Skeletal muscle tissue (tissue), 4 donors: ENCODE data around the gene CDK4. TPM values are rescaled to one million over a fixed set of nuclear protein-coding genes. Genes with fewer than 3 reads are reported as not detected.
"Not testable (repeated sequence)": the region's sequence is repeated elsewhere in the genome, so short reads cannot be mapped to it uniquely, and the experiment has no call there.

Experiments used
- H3K27ac ChIP-seq: one replicate; pipeline ENCODE4 v1.7.0; 2013; ENCODE audit warnings: mild to moderate bottlenecking, low read depth, low read length, inconsistent platforms
- H3K27me3 ChIP-seq, 3 donors: one replicate each; pipeline ENCODE4 v1.7.0; 2013; ENCODE audit warnings: low read length in 3 of 3; ENCODE audit not compliant: control insufficient read depth in 3 of 3, insufficient read depth in 3 of 3
- H3K36me3 ChIP-seq, 3 donors: one replicate each; pipeline ENCODE4 v1.7.0; 2013; ENCODE audit warnings: low read length in 3 of 3; ENCODE audit not compliant: control insufficient read depth in 3 of 3, insufficient read depth in 3 of 3
- H3K4me1 ChIP-seq, 3 donors: one replicate each; pipeline ENCODE4 v1.7.0; 2013; ENCODE audit warnings: low read length in 3 of 3, mild to moderate bottlenecking in 3 of 3; ENCODE audit not compliant: control insufficient read depth in 3 of 3, insufficient read depth in 3 of 3
- H3K4me3 ChIP-seq, 3 donors: one replicate each; pipeline ENCODE4 v1.7.0; 2013; ENCODE audit warnings: low read length in 3 of 3
- H3K9ac ChIP-seq, 3 donors: one replicate each; pipeline ENCODE4 v1.7.0; 2013; ENCODE audit warnings: low read length in 3 of 3, mild to moderate bottlenecking in 3 of 3, moderate library complexity in 2 of 3, low read depth in 1 of 3
- H3K9me3 ChIP-seq, 3 donors: one replicate each; pipeline ENCODE4 v1.7.0; 2013; ENCODE audit warnings: low read length in 3 of 3; ENCODE audit not compliant: control insufficient read depth in 3 of 3
- total RNA-seq: library from RNA; depleted of rRNA; stranded (reverse); fragments of >200 nt; gene quantifications from one replicate; pipeline ENCODE4 v1.2.3, GENCODE V29; 2014
- donor health status: Osteomylitis.

The CDK4 gene
- total RNA-seq, 1 donor from 2014 or later, result 78.8 TPM

- not testable (repeated sequence) for H3K27ac ChIP-seq, H3K4me3 ChIP-seq, H3K9me3 ChIP-seq, H3K9ac ChIP-seq, H3K27me3 ChIP-seq
- H3K36me3 ChIP-seq, result peaks cover 13 to 23% (median 15%) of the 10 kb centered on the region in 3 donors
- H3K4me1 ChIP-seq, result peaks cover 20 to 26% (median 22%) of the 10 kb centered on the region in 3 donors
These were observed 22.5 kb upstream of the CDK4 start for GRCh38 chr12:57774634-57775033.

DNA sequence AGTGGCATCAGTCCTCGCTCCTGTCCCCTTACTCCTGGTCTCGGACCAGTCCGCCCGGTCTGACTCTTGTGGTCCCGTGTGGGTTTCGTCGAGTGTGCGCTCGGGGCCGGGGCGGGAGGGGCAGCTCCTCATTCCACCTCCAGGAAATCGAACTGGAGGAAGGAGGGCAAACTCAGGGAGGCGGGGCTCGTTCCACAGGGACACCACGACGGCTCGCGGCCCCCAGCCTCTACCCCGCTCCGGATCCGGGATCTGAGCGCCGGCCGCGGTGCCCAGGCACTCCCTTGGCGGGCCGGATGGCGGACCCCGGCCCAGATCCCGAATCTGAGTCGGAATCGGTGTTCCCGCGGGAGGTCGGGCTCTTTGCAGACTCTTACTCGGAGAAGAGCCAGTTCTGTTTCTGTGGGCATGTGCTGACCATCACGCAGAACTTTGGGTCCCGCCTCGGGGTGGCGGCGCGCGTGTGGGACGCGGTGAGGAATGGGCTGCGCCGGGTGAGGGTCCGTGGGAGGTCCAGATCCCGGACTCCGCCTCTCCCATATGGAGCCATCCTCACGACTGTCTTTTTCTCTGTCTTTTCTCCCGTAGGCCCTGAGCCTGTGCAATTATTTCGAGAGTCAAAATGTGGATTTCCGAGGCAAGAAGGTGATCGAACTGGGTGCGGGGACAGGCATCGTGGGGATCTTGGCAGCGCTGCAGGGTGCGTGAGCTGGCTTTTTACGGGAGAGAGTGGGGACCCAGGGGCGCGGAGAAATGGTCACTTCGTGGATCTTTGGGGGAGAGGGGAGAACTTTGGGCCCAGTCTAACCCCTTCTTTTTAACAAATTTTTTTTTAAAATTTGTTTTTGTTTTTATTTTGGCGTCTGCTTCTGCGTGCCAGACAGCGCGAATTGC, 20.6 kb upstream of the CDK4 start, which contains the start of gene EEF1AKMT3:
EEF1AKMT3 (plus strand) TSS at position 186 of the 894 bp plus-strand sequence; CDS start at position 297, 111 bp downstream.
- peaks cover 25 to 39% (median 27%) of the 10 kb centered on the region in 3 donors for H3K36me3 ChIP-seq
- H3K27ac ChIP-seq, result peak within 1 kb of the TSS; percentile 79
- peaks cover 0 to 3% (median 0%) of the 10 kb centered on the region in 3 donors for H3K27me3 ChIP-seq
- peak within 1 kb of the TSS; percentile 89 to 99 (median 98) for H3K4me3 ChIP-seq
- no peaks in the 10 kb centered on the region for H3K9me3 ChIP-seq
- peaks cover 19 to 26% (median 22%) of the 10 kb centered on the region in 3 donors for H3K4me1 ChIP-seq
- H3K9ac ChIP-seq, result peak within 1 kb of the TSS; percentile 85 to 94 (median 92)

DNA sequence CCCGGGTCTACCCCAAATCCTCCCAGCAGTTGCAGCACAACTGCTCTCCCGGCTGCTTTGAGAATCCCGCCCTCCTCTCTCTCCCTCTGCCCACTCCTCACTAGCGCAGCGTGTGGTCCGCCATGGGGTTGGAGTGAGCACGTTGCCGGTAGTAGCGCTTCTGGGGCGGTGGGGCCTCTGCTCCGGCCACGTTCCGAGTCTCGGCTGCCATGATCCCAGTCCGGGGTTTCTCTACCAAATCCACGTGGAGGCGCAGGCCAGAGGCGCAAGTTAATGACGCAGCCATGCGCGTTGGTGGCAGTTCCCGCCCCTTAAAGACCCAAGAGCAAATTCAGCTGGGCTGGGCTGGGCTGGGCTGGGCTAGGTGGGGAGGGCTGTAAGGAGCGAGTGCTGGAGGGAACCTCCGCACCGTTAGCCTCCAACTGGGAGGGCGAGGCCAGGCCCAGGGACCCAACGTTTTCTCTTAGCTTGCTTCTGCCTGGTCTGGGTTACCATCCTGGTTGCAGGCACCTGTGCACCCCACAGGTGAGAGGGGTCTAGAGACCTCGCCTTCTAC, 19.8 kb upstream of the CDK4 start, which contains the start of gene METTL1:
METTL1 (minus strand) TSS at position 233 of the 556 bp plus-strand sequence; CDS start at position 211, 22 bp downstream.
- Histone ChIP-seq H3K4me1 (peaks cover 20 to 31% (median 24%) of the 10 kb centered on the region in 3 donors), H3K9me3 (no peaks in the 10 kb centered on the region), H3K36me3 (peaks cover 25 to 39% (median 27%) of the 10 kb centered on the region in 3 donors), H3K4me3 (peak within 1 kb of the TSS; percentile 89 to 99 (median 98)), H3K9ac (peak within 1 kb of the TSS; percentile 85 to 94 (median 92)), H3K27me3 (peaks cover 5 to 8% (median 6%) of the 10 kb centered on the region in 3 donors), H3K27ac (peak within 1 kb of the TSS; percentile 79)

- peak overlapping the region; percentile 85 to 94 (median 92) for H3K9ac ChIP-seq
- H3K36me3 ChIP-seq, result peaks cover 24 to 39% (median 27%) of the 10 kb centered on the region in 3 donors
- H3K4me3 ChIP-seq, result peak overlapping the region; percentile 89 to 99 (median 98)
- peaks cover 11 to 14% (median 12%) of the 10 kb centered on the region in 3 donors for H3K27me3 ChIP-seq
- H3K27ac ChIP-seq, result peak overlapping the region; percentile 79
- peaks cover 26 to 37% (median 30%) of the 10 kb centered on the region in 3 donors for H3K4me1 ChIP-seq
- no peaks in the 10 kb centered on the region for H3K9me3 ChIP-seq
These were observed 19.2 kb upstream of the CDK4 start for GRCh38 chr12:57771236-57771872.

DNA sequence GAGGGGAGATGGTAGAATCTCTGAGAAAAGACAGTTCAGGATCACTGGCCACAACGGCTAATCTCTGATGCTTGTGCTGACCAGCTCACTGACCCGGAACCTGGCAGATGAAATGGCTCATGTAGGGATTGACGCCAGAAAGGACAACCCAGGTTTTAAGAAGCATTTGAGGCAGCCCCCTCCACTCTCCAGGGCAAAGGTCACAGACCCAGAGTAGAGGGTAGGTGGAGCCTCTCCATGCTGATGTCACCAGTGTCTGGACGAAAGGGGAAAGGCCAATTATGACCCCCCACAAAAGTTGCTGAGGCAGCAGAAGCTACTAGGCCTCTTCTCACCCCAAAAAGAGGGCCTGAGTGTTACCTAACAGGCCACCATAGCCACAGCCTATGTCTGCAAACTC, 18.6 kb upstream of the CDK4 start:
- Histone ChIP-seq H3K9me3 (no peaks in the 10 kb centered on the region), H3K4me3 (peak overlapping the region in 1 of 3 donors; percentile 6), H3K27me3 (peaks cover 17 to 21% (median 18%) of the 10 kb centered on the region in 3 donors), H3K9ac (no peak overlapping the region), H3K4me1 (peaks cover 31 to 43% (median 36%) of the 10 kb centered on the region in 3 donors), H3K27ac (no peak overlapping the region), H3K36me3 (peaks cover 22 to 36% (median 26%) of the 10 kb centered on the region in 3 donors)

GRCh38 chr12:57769594-57769993, 17.5 kb upstream of the CDK4 start:
- Histone ChIP-seq H3K4me1 (peaks cover 35 to 54% (median 46%) of the 10 kb centered on the region in 3 donors), H3K9ac (no peak overlapping the region)

GRCh38 chr12:57767876-57768275, 15.8 kb upstream of the CDK4 start:
- no peaks in the 10 kb centered on the region for H3K9me3 ChIP-seq
- peaks cover 44 to 49% (median 46%) of the 10 kb centered on the region in 3 donors for H3K27me3 ChIP-seq
- H3K4me3 ChIP-seq, result no peak overlapping the region
- no peak overlapping the region for H3K9ac ChIP-seq
- H3K27ac ChIP-seq, result no peak overlapping the region
- H3K4me1 ChIP-seq, result peaks cover 31 to 51% (median 41%) of the 10 kb centered on the region in 3 donors
- H3K36me3 ChIP-seq, result peaks cover 20 to 30% (median 21%) of the 10 kb centered on the region in 3 donors

More at GRCh38 chr12:57769594-57769993, 17.5 kb upstream of the CDK4 start:
- Histone ChIP-seq H3K27me3 (peaks cover 29 to 32% (median 29%) of the 10 kb centered on the region in 3 donors), H3K36me3 (peaks cover 22 to 33% (median 24%) of the 10 kb centered on the region in 3 donors), H3K9me3 (no peaks in the 10 kb centered on the region), H3K27ac (no peak overlapping the region), H3K4me3 (no peak overlapping the region)

GRCh38 chr12:57767305-57767698, 15.2 kb upstream of the CDK4 start:
- Histone ChIP-seq H3K27me3 (peaks cover 49 to 51% (median 50%) of the 10 kb centered on the region in 3 donors), H3K27ac (no peak overlapping the region), H3K4me3 (no peak overlapping the region), H3K4me1 (peaks cover 29 to 46% (median 37%) of the 10 kb centered on the region in 3 donors), H3K9ac (no peak overlapping the region), H3K9me3 (no peaks in the 10 kb centered on the region), H3K36me3 (peaks cover 20 to 30% (median 21%) of the 10 kb centered on the region in 3 donors)
